Measurements from ENCODE around the gene SOX6.

SOX6 gene

GRCh38 chr11:16018931-16019330 lies 337.4 kb downstream of the SOX6 start:
- H3K36me3 ChIP-seq (replicated peaks; ENCODE audit: insufficient read depth, low read length): no peaks in the 10 kb centered on the region
- H3K4me3 ChIP-seq (ENCODE audit: low read length): no peak overlapping the region
- H3K9me3 ChIP-seq (replicated peaks; ENCODE audit: insufficient read depth, low read length): no peaks in the 10 kb centered on the region
- H3K4me1 ChIP-seq (ENCODE audit: low read length): no peaks in the 10 kb centered on the region
- TF ChIP-seq EZH2phosphoT487 (IDR thresholded peaks at IDR 0.05; ENCODE audit: low read length) (no peak), EZH2 (optimal IDR thresholded peaks at IDR 0.05; ENCODE audit: low read depth, low read length) (no peak), CTCF (IDR thresholded peaks at IDR 0.05; ENCODE audit: low read length) (no peak)
- no peak overlapping the region for H3K9ac ChIP-seq (ENCODE audit: low read length)
- no peaks in the 10 kb centered on the region for H3K79me2 ChIP-seq (ENCODE audit: low read length)
- no peak overlapping the region for H3K4me2 ChIP-seq (ENCODE audit: low read depth, low read length)
- no peak for DNase-seq
- H4K20me1 ChIP-seq (ENCODE audit: insufficient read depth, low read length): no peaks in the 10 kb centered on the region
- no peak overlapping the region for H3K27ac ChIP-seq (ENCODE audit: low read length)
- H2AFZ ChIP-seq (ENCODE audit: low read length): no peak overlapping the region
- H3K27me3 ChIP-seq (replicated peaks; ENCODE audit: insufficient read depth, low read length): no peaks in the 10 kb centered on the region
- H3F3A ChIP-seq (ENCODE audit: insufficient read depth, low read length): no peaks in the 10 kb centered on the region
- no peaks in the 10 kb centered on the region for H3K9me2 ChIP-seq (replicated peaks; ENCODE audit: insufficient read depth, low read length)

GRCh38 chr11:16016468-16016829 lies 339.9 kb downstream of the SOX6 start:
- Histone ChIP-seq H3K9me3 (replicated peaks; ENCODE audit: insufficient read depth, low read length) (no peaks in the 10 kb centered on the region), H3K9me2 (replicated peaks; ENCODE audit: insufficient read depth, low read length) (no peaks in the 10 kb centered on the region), H3K4me3 (ENCODE audit: low read length) (no peak overlapping the region), H3K36me3 (replicated peaks; ENCODE audit: insufficient read depth, low read length) (no peaks in the 10 kb centered on the region), H3K4me1 (ENCODE audit: low read length) (peaks cover 10% of the 10 kb centered on the region), H4K20me1 (ENCODE audit: insufficient read depth, low read length) (no peaks in the 10 kb centered on the region), H3K9ac (ENCODE audit: low read length) (no peak overlapping the region), H3K79me2 (ENCODE audit: low read length) (no peaks in the 10 kb centered on the region), H3K4me2 (ENCODE audit: low read depth, low read length) (no peak overlapping the region), H3K27me3 (replicated peaks; ENCODE audit: insufficient read depth, low read length) (no peaks in the 10 kb centered on the region), H3F3A (ENCODE audit: insufficient read depth, low read length) (no peaks in the 10 kb centered on the region), H3K27ac (ENCODE audit: low read length) (no peak overlapping the region), H2AFZ (ENCODE audit: low read length) (no peak overlapping the region)
- TF ChIP-seq EZH2 (optimal IDR thresholded peaks at IDR 0.05; ENCODE audit: low read depth, low read length): no peak
- TF ChIP-seq EZH2phosphoT487 (IDR thresholded peaks at IDR 0.05; ENCODE audit: low read length): no peak
- no peak for TF ChIP-seq CTCF (IDR thresholded peaks at IDR 0.05; ENCODE audit: low read length)
- DNase-seq: no peak

- H3K4me1 ChIP-seq (ENCODE audit: low read length): peaks cover 10% of the 10 kb centered on the region
- H4K20me1 ChIP-seq (ENCODE audit: insufficient read depth, low read length): no peaks in the 10 kb centered on the region
- H3K9me3 ChIP-seq (replicated peaks; ENCODE audit: insufficient read depth, low read length): no peaks in the 10 kb centered on the region
- no peaks in the 10 kb centered on the region for H3K27me3 ChIP-seq (replicated peaks; ENCODE audit: insufficient read depth, low read length)
- H2AFZ ChIP-seq (ENCODE audit: low read length): no peak overlapping the region
- no peaks in the 10 kb centered on the region for H3K9me2 ChIP-seq (replicated peaks; ENCODE audit: insufficient read depth, low read length)
- DNase-seq: no peak
- H3K9ac ChIP-seq (ENCODE audit: low read length): no peak overlapping the region
- no peaks in the 10 kb centered on the region for H3F3A ChIP-seq (ENCODE audit: insufficient read depth, low read length)
- H3K79me2 ChIP-seq (ENCODE audit: low read length): no peaks in the 10 kb centered on the region
- TF ChIP-seq EZH2 (optimal IDR thresholded peaks at IDR 0.05; ENCODE audit: low read depth, low read length) (no peak), EZH2phosphoT487 (IDR thresholded peaks at IDR 0.05; ENCODE audit: low read length) (no peak), CTCF (IDR thresholded peaks at IDR 0.05; ENCODE audit: low read length) (no peak)
- H3K4me2 ChIP-seq (ENCODE audit: low read depth, low read length): no peak overlapping the region
- no peaks in the 10 kb centered on the region for H3K36me3 ChIP-seq (replicated peaks; ENCODE audit: insufficient read depth, low read length)
- H3K27ac ChIP-seq (ENCODE audit: low read length): no peak overlapping the region
- H3K4me3 ChIP-seq (ENCODE audit: low read length): no peak overlapping the region
These were observed 340.4 kb downstream of the SOX6 start for GRCh38 chr11:16015741-16016467.

Data from MM.1S (cell line).